ENCODE results near the gene USP11. TPM values are rescaled to one million over a fixed set of nuclear protein-coding genes. Genes with fewer than 3 reads are reported as not detected.
A peak's percentile ranks its signal among the peaks of the same experiment; 100 is the strongest.

USP11 gene
- total RNA-seq, 1 donor from 2014 or later = 39.5 TPM

- H3K4me3 Mint-ChIP-seq (ENCODE audit: low read depth) = no peak overlapping the region
- peaks cover 2% of the 10 kb centered on the region for H3K4me1 Mint-ChIP-seq (ENCODE audit: low read depth)
- H3K27ac Mint-ChIP-seq = peak overlapping the region; percentile 54
- no peaks in the 10 kb centered on the region for H3K27me3 Mint-ChIP-seq (ENCODE audit: low read depth)
- no peaks in the 10 kb centered on the region for H3K9me3 Mint-ChIP-seq
- no peaks in the 10 kb centered on the region for H3K36me3 Mint-ChIP-seq (ENCODE audit: low read depth)
- no peak for DNase-seq (ENCODE audit: low spot score)
- intact Hi-C loops (cut with micrococcal nuclease) = no loop called here
Observed at GRCh38 chrX:47285836-47286320, 53.1 kb downstream of the USP11 start.

- H3K36me3 Mint-ChIP-seq (ENCODE audit: low read depth) = no peaks in the 10 kb centered on the region
- no peak overlapping the region for H3K27ac Mint-ChIP-seq
- intact Hi-C loops (cut with micrococcal nuclease) = no loop called here
- no peak for DNase-seq (ENCODE audit: low spot score)
- H3K4me1 Mint-ChIP-seq (ENCODE audit: low read depth) = no peaks in the 10 kb centered on the region
- no peak overlapping the region for H3K4me3 Mint-ChIP-seq (ENCODE audit: low read depth)
- peaks cover 2% of the 10 kb centered on the region for H3K27me3 Mint-ChIP-seq (ENCODE audit: low read depth)
- no peaks in the 10 kb centered on the region for H3K9me3 Mint-ChIP-seq
Observed at GRCh38 chrX:47293106-47293505, 60.3 kb downstream of the USP11 start.

- no peak overlapping the region for H3K4me3 Mint-ChIP-seq (ENCODE audit: low read depth)
- H3K27me3 Mint-ChIP-seq (ENCODE audit: low read depth) = peaks cover 2% of the 10 kb centered on the region
- H3K9me3 Mint-ChIP-seq = no peaks in the 10 kb centered on the region
- intact Hi-C loops (cut with micrococcal nuclease) = no loop called here
- no peak overlapping the region for H3K27ac Mint-ChIP-seq
- DNase-seq (ENCODE audit: low spot score) = no peak
- no peaks in the 10 kb centered on the region for H3K36me3 Mint-ChIP-seq (ENCODE audit: low read depth)
- H3K4me1 Mint-ChIP-seq (ENCODE audit: low read depth) = no peaks in the 10 kb centered on the region
Observed at GRCh38 chrX:47296766-47297365, 64.1 kb downstream of the USP11 start.

GRCh38 chrX:47297874-47298273, 65.1 kb downstream of the USP11 start:
- Mint-ChIP-seq H3K27me3 (ENCODE audit: low read depth) (no peaks in the 10 kb centered on the region), H3K9me3 (no peaks in the 10 kb centered on the region), H3K36me3 (ENCODE audit: low read depth) (no peaks in the 10 kb centered on the region), H3K4me1 (ENCODE audit: low read depth) (no peaks in the 10 kb centered on the region), H3K27ac (no peak overlapping the region), H3K4me3 (ENCODE audit: low read depth) (no peak overlapping the region)
- DNase-seq (ENCODE audit: low spot score) = no peak
- intact Hi-C loops (cut with micrococcal nuclease) = no loop called here

Other genes with a start within 250 kb of the USP11 start
- not detected in 2 replicates for gene RGN, start 154.6 kb upstream of the USP11 start, total RNA-seq
- gene NDUFB11, start 88.3 kb upstream of the USP11 start, total RNA-seq = 91.7 and 98.8 TPM in 2 replicates
- 65.7 and 69.2 TPM in 2 replicates for gene RBM10, start 87.8 kb upstream of the USP11 start, total RNA-seq
- 242 and 250 TPM in 2 replicates for gene UBA1, start 39.2 kb upstream of the USP11 start, total RNA-seq
- 71.2 and 80.6 TPM in 2 replicates for gene CDK16, start 14.3 kb upstream of the USP11 start, total RNA-seq
- gene ZNF157, start 137.6 kb downstream of the USP11 start, total RNA-seq = 0.25 TPM in 2 replicates